GM12874 (cell line): Measurements from ENCODE around the gene PFKP.

Experiments used
- CTCF ChIP-seq: IDR thresholded peaks from 2 replicates; pipeline ENCODE4 v1.5.1; 2011; ENCODE audit warnings: low read depth, mild to moderate bottlenecking, control low read depth, low read length, moderate library complexity; ENCODE audit not compliant: insufficient read depth

PFKP gene

GRCh38 chr10:3149918-3150317 lies 82.6 kb downstream of the PFKP start:
- no peak for TF ChIP-seq CTCF

- no peak for TF ChIP-seq CTCF
These were observed 83.0 kb downstream of the PFKP start for GRCh38 chr10:3150366-3150765.

- no peak for TF ChIP-seq CTCF
These were observed 83.6 kb downstream of the PFKP start for GRCh38 chr10:3150961-3151360.

GRCh38 chr10:3151889-3152565 lies 84.7 kb downstream of the PFKP start:
- no peak for TF ChIP-seq CTCF

- no peak for TF ChIP-seq CTCF
These were observed 85.2 kb downstream of the PFKP start for GRCh38 chr10:3152566-3152935.

- no peak for TF ChIP-seq CTCF
These were observed 87.3 kb downstream of the PFKP start for GRCh38 chr10:3154666-3155065.

GRCh38 chr10:3159152-3159551 lies 91.8 kb downstream of the PFKP start:
- no peak for TF ChIP-seq CTCF

GRCh38 chr10:3162533-3162932 lies 95.2 kb downstream of the PFKP start:
- no peak for TF ChIP-seq CTCF
